Measurements from ENCODE around the gene B4GAT1.

DNA sequence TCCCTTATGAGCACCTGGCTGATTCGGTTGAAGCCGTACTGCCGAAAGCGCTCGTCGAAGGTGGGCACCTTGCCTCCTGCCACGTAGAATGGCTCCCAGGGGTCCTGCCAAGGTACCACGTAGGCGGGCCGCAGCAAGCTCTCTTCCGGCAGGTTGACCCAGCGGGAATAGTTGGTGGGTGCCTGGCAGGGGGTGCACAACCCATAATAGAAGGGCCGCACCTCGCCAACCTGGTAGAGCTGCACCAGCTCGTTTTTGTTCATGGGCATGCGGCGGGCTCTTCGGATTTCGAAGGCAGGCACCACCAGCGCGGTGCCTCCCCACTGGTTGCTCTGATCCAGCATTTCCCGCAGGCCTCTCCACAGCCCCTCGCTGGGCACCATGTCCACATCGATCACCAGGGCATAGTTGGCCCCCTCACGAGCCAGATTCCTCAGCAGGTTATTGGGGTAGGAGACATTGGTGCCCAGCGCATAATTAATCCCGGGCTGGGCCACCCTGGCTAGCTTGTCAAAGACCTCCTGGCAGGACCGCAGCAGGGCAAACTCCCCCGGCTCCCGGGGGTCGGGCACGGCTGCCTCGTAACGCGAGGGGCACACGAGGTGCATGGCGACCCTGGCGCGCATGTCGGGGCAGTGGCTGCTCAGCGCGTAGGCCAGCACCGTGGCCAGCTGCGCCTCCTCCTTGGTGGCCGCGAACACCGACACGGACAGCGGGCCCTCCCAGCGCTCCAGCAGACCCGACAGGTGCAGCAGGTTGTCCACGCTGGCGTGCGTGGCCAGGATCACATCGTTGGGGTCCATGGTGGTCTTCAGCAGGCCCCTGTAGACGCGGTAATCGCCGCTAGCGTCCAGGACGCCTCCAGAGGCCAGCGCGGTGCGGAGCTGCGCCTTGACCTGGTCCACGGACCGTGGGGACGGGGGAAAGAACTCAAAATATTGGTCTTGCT is 679 bp downstream of the B4GAT1 start:
- TF ChIP-seq POLR2A (IDR thresholded peaks at IDR 0.05) (no peak), POLR2AphosphoS5 (IDR thresholded peaks at IDR 0.05) (no peak), EP300 (IDR thresholded peaks at IDR 0.05) (no peak)
- TF ChIP-seq, protein P1, sequence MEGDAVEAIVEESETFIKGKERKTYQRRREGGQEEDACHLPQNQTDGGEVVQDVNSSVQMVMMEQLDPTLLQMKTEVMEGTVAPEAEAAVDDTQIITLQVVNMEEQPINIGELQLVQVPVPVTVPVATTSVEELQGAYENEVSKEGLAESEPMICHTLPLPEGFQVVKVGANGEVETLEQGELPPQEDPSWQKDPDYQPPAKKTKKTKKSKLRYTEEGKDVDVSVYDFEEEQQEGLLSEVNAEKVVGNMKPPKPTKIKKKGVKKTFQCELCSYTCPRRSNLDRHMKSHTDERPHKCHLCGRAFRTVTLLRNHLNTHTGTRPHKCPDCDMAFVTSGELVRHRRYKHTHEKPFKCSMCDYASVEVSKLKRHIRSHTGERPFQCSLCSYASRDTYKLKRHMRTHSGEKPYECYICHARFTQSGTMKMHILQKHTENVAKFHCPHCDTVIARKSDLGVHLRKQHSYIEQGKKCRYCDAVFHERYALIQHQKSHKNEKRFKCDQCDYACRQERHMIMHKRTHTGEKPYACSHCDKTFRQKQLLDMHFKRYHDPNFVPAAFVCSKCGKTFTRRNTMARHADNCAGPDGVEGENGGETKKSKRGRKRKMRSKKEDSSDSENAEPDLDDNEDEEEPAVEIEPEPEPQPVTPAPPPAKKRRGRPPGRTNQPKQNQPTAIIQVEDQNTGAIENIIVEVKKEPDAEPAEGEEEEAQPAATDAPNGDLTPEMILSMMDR (IDR thresholded peaks at IDR 0.05) = no peak
